Measurements from ENCODE around the gene ING2.

- TF ChIP-seq REST (tag by site-specific recombination; IDR thresholded peaks at IDR 0.05): no peak
- no peak for TF ChIP-seq ZSCAN18 (tag by site-specific recombination; IDR thresholded peaks at IDR 0.05)
- TF ChIP-seq CTCF (tag by site-specific recombination; IDR thresholded peaks at IDR 0.05): no peak
- TF ChIP-seq ZNF704 (tag by site-specific recombination; IDR thresholded peaks at IDR 0.05): no peak
- TF ChIP-seq ZNF416 (tag by site-specific recombination; IDR thresholded peaks at IDR 0.05): no peak
- no peak for TF ChIP-seq HOXC10 (CRISPR knock-in tag; IDR thresholded peaks at IDR 0.05)
- TF ChIP-seq ZBTB8A (tag by site-specific recombination; IDR thresholded peaks at IDR 0.05): peak; percentile 63
- no peak for TF ChIP-seq ZNF239 (tag by site-specific recombination; IDR thresholded peaks at IDR 0.05)
- TF ChIP-seq YY2 (tag by site-specific recombination; IDR thresholded peaks at IDR 0.05): 0 out of 2 replicates have a peak, but pooled peaks have one; percentile 33
- no peak for TF ChIP-seq ATF2 (tag by site-specific recombination; IDR thresholded peaks at IDR 0.05; ENCODE audit: low read depth)
- TF ChIP-seq KLF9 (tag by site-specific recombination; IDR thresholded peaks at IDR 0.05; ENCODE audit: low read depth): peak; percentile 95
These were observed 942 bp downstream of the ING2 start for GRCh38 chr4:183505611-183506388.

Measured in HEK293 (cell line).